ENCODE measurements around the gene RBP4. TPM values are rescaled to one million over a fixed set of nuclear protein-coding genes. Genes with fewer than 3 reads are reported as not detected.

The RBP4 gene
- total and polyA plus RNA-seq, 9 donors: 0.81 to 6.7 (median 4.0) TPM; not detected in 1

- no peaks in the 10 kb centered on the region for H3K27me3 ChIP-seq
- H3K36me3 ChIP-seq: no peaks in the 10 kb centered on the region
- H3K27ac ChIP-seq: no peak overlapping the region
- H3K4me3 ChIP-seq: no peak overlapping the region
- TF ChIP-seq POLR2A (IDR thresholded peaks at IDR 0.05): no peak
- TF ChIP-seq EP300 (IDR thresholded peaks at IDR 0.05): no peak
- TF ChIP-seq CTCF (IDR thresholded peaks at IDR 0.05): no peak
- no peak for DNase-seq
- H3K9me3 ChIP-seq: no peaks in the 10 kb centered on the region
- 34 to 50% (median 44%) methylated on average over 1 of the region's 1 CpG for WGBS, 3 donors
- H3K4me1 ChIP-seq (ENCODE audit: insufficient read depth): peaks cover 2% of the 10 kb centered on the region
- intact Hi-C loops (cut with DNase I): no loop called here
Measured at GRCh38 chr10:93599335-93599734, 1.7 kb downstream of the RBP4 start.

GRCh38 chr10:93598157-93598556, 2.9 kb downstream of the RBP4 start:
- Histone ChIP-seq H3K4me1 (ENCODE audit: insufficient read depth) (peaks cover 2% of the 10 kb centered on the region), H3K36me3 (no peaks in the 10 kb centered on the region), H3K4me3 (no peak overlapping the region), H3K27me3 (no peaks in the 10 kb centered on the region), H3K9me3 (no peaks in the 10 kb centered on the region), H3K27ac (no peak overlapping the region)
- intact Hi-C loops (cut with DNase I): no loop called here
- 91 to 94% (median 93%) methylated on average over 5 of the region's 5 CpGs for WGBS, 3 donors
- DNase-seq: no peak
- TF ChIP-seq EP300 (IDR thresholded peaks at IDR 0.05): no peak
- TF ChIP-seq POLR2A (IDR thresholded peaks at IDR 0.05): no peak
- no peak for TF ChIP-seq CTCF (IDR thresholded peaks at IDR 0.05)

- no peak for DNase-seq
- Histone ChIP-seq H3K4me1 (ENCODE audit: insufficient read depth) (peaks cover 2% of the 10 kb centered on the region), H3K9me3 (no peaks in the 10 kb centered on the region), H3K27me3 (no peaks in the 10 kb centered on the region), H3K36me3 (no peaks in the 10 kb centered on the region), H3K4me3 (no peak overlapping the region), H3K27ac (no peak overlapping the region)
- WGBS, 3 donors: 100% methylated on average over 1 of the region's 1 CpG
- intact Hi-C loops (cut with DNase I): no loop called here
- no peak for TF ChIP-seq POLR2A (IDR thresholded peaks at IDR 0.05)
- no peak for TF ChIP-seq EP300 (IDR thresholded peaks at IDR 0.05)
- TF ChIP-seq CTCF (IDR thresholded peaks at IDR 0.05): no peak
Measured at GRCh38 chr10:93597075-93597599, 3.9 kb downstream of the RBP4 start.

GRCh38 chr10:93596539-93596938, 4.5 kb downstream of the RBP4 start:
- no peaks in the 10 kb centered on the region for H3K9me3 ChIP-seq
- no peaks in the 10 kb centered on the region for H3K36me3 ChIP-seq
- H3K27ac ChIP-seq: no peak overlapping the region
- intact Hi-C loops (cut with DNase I): no loop called here
- H3K4me3 ChIP-seq: no peak overlapping the region
- no peak for TF ChIP-seq CTCF (IDR thresholded peaks at IDR 0.05)
- no peak for TF ChIP-seq EP300 (IDR thresholded peaks at IDR 0.05)
- no peak for TF ChIP-seq POLR2A (IDR thresholded peaks at IDR 0.05)
- H3K27me3 ChIP-seq: no peaks in the 10 kb centered on the region
- no peak for DNase-seq
- WGBS, 3 donors: 35 to 62% (median 42%) methylated on average over 4 of the region's 4 CpGs
- peaks cover 2% of the 10 kb centered on the region for H3K4me1 ChIP-seq (ENCODE audit: insufficient read depth)
